Fibroblast of skin of scalp (primary cell): ENCODE measurements around the gene TH.
A peak's percentile ranks its signal among the peaks of the same experiment; 100 is the strongest.

Experiments
- DNase-seq: peaks from one replicate; pipeline ENCODE4 v3.0.0-alpha.2; 2013

The TH gene

GRCh38 chr11:2139621-2140337 is 31.8 kb downstream of the TH start:
- DNase-seq: no peak

DNA sequence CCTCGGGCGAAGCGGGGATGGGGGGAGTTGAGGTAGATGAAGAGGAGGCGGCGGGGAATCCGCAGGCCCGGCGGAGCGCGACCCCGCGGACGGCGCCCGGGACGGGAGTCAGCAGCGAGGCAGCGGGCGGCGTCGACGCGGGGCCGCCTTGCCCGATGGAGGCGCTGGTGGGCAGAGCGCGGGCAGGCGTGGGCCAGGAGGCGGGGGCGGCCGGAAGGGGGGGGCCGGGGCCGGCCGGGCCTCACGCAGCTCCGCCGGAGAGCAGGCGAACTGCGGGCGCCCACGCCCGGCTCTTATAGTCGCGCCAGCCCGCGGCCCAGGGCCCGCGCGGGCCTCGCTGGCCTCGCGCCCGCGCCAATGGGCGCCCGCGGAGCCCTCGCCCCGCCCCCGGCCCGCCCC is 32.5 kb downstream of the TH start, which contains the start of gene IGF2:
IGF2 (minus strand) TSS at position 267 of the 399 bp plus-strand sequence. CDS start 3,866 bp downstream, outside the sequence.
- DNase-seq: peak; percentile 9

DNA sequence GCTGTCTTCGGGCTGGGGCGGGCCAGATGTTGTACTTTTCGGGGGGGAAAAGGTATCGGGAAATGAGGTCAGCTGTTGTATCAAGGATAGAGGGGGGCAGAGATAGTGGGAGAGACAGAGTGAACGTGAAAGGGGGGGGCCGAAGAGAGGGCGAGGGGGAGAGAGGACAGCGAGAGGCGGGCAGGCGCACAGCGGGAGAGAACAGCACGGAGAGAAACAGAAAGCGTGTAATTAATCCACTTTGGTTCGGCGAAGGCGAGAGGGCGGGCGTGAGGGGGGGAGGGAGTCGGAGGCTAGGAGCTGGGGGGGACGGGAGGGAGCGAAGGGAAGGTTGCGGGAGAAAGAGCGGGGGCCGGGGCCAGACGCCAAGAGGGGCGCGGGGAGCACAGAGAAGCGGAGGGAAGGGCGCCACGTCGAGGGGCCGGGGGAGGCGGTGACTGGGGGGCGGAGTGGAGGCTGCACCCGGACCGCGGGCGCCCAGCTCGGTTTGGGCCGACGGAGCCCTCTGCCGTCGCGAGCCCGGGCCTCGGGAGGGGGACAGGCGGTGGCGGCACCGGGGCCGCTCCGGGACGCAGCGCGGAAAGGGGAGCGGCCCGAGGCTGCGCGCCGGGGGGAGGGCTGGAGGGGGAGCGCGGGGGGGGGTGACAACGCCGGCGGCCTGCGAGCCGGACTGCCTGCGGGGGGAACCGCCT is 33.0 kb downstream of the TH start:
- DNase-seq: peak; percentile 9

DNA sequence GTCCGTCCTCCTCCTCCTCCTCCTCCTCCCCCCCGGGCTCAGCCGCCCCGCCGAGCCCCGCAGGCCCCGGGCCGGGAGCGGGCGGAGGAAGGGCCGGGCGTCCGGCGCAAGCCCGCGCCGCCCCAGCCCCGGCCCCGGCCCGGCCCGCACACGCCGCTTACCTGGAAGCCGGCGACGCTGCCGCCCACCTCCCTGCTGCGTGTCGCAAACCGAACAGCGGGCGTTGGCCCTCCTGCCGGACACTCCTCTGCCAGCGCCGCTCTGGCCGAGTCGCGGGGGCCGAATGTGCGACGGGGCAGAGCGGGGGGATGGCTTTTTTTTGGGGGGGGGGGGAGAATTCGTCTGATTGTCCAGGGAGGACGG is 33.6 kb downstream of the TH start:
- no peak for DNase-seq

DNA sequence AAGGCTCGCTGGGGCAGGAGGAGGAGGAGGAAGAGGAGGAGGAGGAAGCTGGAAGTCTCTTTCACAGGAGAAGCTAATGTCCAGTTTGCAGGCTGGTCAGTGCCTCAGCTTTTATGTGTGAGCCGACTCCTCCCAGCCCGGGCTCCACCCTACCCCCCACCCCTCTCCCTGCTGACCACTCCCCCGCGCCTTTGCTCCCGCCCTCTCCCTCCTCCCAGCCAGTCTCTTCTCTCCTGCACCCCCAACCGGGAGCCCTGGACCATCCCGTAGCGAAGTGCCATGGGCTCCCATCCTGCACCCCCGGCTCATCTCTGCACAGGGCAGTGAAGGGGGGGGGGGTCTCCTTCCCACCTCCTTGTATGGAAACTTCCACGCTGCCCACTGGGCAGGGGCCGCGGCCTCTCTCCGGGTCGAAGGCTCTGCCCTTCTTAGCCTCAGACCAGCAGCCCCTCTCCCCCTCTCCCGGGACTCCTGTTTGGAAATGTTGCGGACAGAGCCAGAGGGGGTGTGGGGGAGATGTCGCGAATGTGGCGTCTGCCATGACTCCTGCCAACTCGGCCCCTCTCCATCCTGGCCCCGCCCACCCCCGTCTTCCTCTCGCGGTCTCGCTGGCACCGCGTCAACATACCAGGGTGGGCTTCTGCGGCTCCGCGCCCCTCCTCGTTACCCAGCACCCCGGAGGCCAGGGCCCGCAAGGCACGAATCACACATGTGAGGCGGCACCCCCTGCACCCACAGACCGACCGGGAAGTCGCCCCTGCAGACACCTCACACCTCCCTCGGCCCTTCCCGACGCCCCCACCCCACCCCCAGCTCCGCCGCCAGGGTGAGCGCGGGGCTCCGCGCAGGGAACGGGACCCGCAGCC is 34.2 kb downstream of the TH start:
- peak; percentile 61 for DNase-seq

- DNase-seq: no peak
Observed at GRCh38 chr11:2136952-2137201, 34.7 kb downstream of the TH start.

GRCh38 chr11:2136209-2136951 is 35.2 kb downstream of the TH start:
- DNase-seq: no peak

DNA sequence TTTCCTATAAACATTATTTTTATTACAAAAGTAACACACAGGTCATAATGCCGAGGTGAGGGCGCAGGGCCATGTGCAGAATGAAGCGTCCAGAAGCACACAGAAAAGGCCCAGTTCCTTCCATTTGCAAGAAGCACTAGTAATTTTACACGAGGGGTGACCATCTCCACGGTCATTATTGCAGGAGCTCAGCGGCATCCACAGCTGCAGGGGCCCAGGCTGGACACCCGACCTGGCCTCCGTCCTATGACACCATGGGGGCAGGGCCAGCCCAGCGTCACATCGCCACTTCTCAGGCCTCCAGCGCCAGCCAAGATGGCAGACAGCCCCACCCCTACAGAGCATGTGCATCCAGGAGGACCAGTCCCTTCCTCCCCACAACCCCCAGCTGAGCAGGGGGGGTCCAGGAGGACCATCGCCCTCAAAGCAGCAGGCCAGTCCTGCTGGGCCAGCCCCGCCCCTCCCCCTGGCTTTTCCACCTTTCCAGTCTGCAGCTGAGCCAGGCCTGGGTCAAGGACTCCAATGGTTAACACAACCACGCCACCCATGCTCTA is 35.9 kb downstream of the TH start:
- no peak for DNase-seq

- DNase-seq: no peak
Observed at GRCh38 chr11:2135018-2135569, 36.5 kb downstream of the TH start.

- DNase-seq: no peak
Observed at GRCh38 chr11:2134022-2135010, 37.3 kb downstream of the TH start.

GRCh38 chr11:2133241-2134021 is 38.2 kb downstream of the TH start:
- DNase-seq: no peak

DNA sequence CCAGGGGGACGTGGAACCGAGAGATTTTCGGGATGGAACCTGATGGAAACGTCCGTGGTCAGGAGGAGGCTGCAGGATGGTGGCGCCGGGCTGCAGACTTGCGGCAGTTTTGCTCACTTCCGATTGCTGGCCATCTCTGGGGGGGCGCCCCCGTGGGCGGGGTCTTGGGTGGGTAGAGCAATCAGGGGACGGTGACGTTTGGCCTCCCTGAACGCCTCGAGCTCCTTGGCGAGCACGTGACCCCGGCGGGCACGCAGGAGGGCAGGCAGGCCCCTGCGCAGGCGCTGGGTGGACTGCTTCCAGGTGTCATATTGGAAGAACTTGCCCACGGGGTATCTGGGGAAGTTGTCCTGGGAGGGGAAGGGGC is 38.8 kb downstream of the TH start:
- DNase-seq: no peak

DNA sequence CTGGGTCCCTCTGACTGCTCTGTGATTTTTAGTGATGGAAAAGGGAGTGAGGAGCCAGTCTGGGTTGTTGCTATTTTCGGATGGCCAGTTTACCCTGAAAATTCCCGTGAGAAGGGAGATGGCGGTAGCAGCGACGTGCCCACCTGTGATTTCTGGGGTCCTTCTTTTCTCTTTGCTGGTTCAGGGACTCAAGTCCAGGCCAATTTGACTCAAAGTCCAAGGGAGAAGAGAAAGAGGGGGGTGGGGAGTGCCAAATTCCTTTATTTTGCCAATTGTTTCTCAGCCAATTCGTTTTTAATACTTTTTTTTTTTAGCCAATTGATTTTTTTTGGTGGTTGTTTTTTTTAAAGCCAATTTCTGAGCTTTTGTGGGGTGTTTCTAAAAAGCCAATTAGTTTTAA is 39.4 kb downstream of the TH start:
- no peak for DNase-seq

GRCh38 chr11:2131371-2132236 is 40.0 kb downstream of the TH start:
- no peak for DNase-seq

- no peak for DNase-seq
Observed at GRCh38 chr11:2130881-2131352, 40.7 kb downstream of the TH start.

GRCh38 chr11:2129699-2130366 is 41.8 kb downstream of the TH start:
- no peak for DNase-seq

GRCh38 chr11:2129308-2129698 is 42.3 kb downstream of the TH start:
- no peak for DNase-seq

- DNase-seq: no peak
Observed at GRCh38 chr11:2128511-2129307, 42.9 kb downstream of the TH start.
